Measurements from ENCODE around the gene FOXP1.

Gene FOXP1

GRCh38 chr3:71102111-71102983 lies 481.2 kb downstream of the FOXP1 start:
- no peak for TF ChIP-seq CTCF (IDR thresholded peaks at IDR 0.05; ENCODE audit: low read depth, low read length)
- 0 out of 2 replicates have a peak overlapping the region, but pooled peaks have one; percentile 13 for H3K4me3 ChIP-seq (ENCODE audit: low read depth, low read length)

GRCh38 chr3:71101626-71102025 lies 481.9 kb downstream of the FOXP1 start:
- TF ChIP-seq CTCF (IDR thresholded peaks at IDR 0.05; ENCODE audit: low read depth, low read length) = no peak
- H3K4me3 ChIP-seq (ENCODE audit: low read depth, low read length) = no peak overlapping the region

- H3K4me3 ChIP-seq (ENCODE audit: low read depth, low read length) = no peak overlapping the region
- TF ChIP-seq CTCF (IDR thresholded peaks at IDR 0.05; ENCODE audit: low read depth, low read length) = no peak
Observed at GRCh38 chr3:71101014-71101413, 482.5 kb downstream of the FOXP1 start.

GRCh38 chr3:71099997-71100719 lies 483.4 kb downstream of the FOXP1 start:
- TF ChIP-seq CTCF (IDR thresholded peaks at IDR 0.05; ENCODE audit: low read depth, low read length) = no peak

GRCh38 chr3:71097557-71097956 lies 486.0 kb downstream of the FOXP1 start:
- no peak for TF ChIP-seq CTCF (IDR thresholded peaks at IDR 0.05; ENCODE audit: low read depth, low read length)
- H3K4me3 ChIP-seq (ENCODE audit: low read depth, low read length) = no peak overlapping the region

More at GRCh38 chr3:71099997-71100719, 483.4 kb downstream of the FOXP1 start:
- H3K4me3 ChIP-seq (ENCODE audit: low read depth, low read length) = no peak overlapping the region

GRCh38 chr3:71095511-71096291 lies 487.8 kb downstream of the FOXP1 start:
- no peak overlapping the region for H3K4me3 ChIP-seq (ENCODE audit: low read depth, low read length)
- TF ChIP-seq CTCF (IDR thresholded peaks at IDR 0.05; ENCODE audit: low read depth, low read length) = no peak

Measured in WI38 (cell line).